Measurements from ENCODE around the gene PRR22. TPM values are rescaled to one million over a fixed set of nuclear protein-coding genes. Genes with fewer than 3 reads are reported as not detected.

The PRR22 gene
- total RNA-seq, 1 experiment from 2014 or later: 13.5 TPM

DNA sequence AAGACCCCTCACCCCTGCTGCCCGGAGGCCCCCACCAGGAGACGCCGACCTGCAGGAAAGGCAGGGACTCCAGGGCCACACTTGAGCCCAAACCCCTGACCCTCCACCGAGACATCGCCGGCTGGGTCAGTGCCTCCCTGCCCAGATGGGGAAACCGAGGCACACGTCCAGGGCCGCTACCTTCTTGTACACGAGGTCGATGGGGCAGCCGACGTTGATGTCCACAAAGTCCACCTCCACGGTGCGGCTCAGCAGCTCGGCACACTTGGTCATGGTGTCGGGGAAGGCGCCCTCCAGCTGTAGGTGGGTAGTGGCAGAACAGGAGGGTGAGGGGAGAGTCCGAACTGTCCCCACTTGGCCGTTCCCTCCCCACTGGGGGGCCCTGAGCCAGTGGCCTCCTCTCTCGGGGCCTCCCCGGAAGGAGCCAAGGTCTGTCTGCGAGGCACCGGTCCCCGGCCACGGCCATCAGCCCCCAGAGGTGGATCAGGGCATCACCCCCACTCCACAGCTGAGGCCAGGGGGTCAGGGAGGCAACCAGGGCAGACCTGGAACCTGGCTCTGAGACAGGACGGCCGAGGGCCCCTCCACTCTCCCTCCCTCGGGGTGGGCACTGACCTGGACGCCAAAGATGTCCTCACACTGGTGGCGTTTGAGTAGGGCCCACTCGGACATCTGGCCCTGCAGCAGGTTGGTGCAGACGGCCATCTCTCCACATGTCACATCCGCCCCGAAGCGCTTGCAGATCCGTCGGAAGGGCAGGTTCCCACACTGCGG, 3.0 kb upstream of the PRR22 start:
- Histone ChIP-seq H4K20me1 (ENCODE audit: insufficient read depth) (no peaks in the 10 kb centered on the region; the same call in 1 of the 2 replicates), H3K27me3 (ENCODE audit: insufficient read depth, low read length) (no peaks in the 10 kb centered on the region), H2AFZ (ENCODE audit: low read depth, low read length, poor library complexity, severe bottlenecking) (no peak overlapping the region), H3K9ac (ENCODE audit: low read length) (no peak overlapping the region), H3K27ac (ENCODE audit: low read depth, low read length) (no peak overlapping the region), H3K9me3 (ENCODE audit: control insufficient read depth in 1 of 2, insufficient read depth in 1 of 2, low read depth in 1 of 2, low read length in 2 of 2) (no peaks in the 10 kb centered on the region), H3K79me2 (ENCODE audit: insufficient read depth, low read length) (peaks cover 26% of the 10 kb centered on the region), H3K4me1 (ENCODE audit: control insufficient read depth in 1 of 2, insufficient read depth in 2 of 2, low read length in 2 of 2) (peaks cover 6 to 13% of the 10 kb centered on the region in 2 experiments; a peak in 3 of 4 replicates), H3K4me3 (replicated peaks in 1 of 2; ENCODE audit: low read depth in 1 of 2, low read length in 2 of 2) (no peak overlapping the region), H3K36me3 (ENCODE audit: control insufficient read depth in 1 of 2, insufficient read depth in 2 of 2, low read length in 2 of 2) (peaks cover 37 to 56% of the 10 kb centered on the region in 2 experiments; a peak in 3 of 4 replicates), H3K4me2 (ENCODE audit: low read length) (no peak overlapping the region), H3K9me2 (ENCODE audit: insufficient read depth) (no peaks in the 10 kb centered on the region)
- intact Hi-C loops (cut with micrococcal nuclease): no loop called here
- no peak for TF ChIP-seq EZH2phosphoT487 (IDR thresholded peaks at IDR 0.05; ENCODE audit: borderline replicate concordance)
- TF ChIP-seq CTCF (IDR thresholded peaks at IDR 0.05 in 2 of 3, conservative IDR thresholded peaks at IDR 0.05 in 1 of 3; ENCODE audit: borderline replicate concordance in 1 of 3, insufficient read depth in 1 of 3, low read depth in 2 of 3, low read length in 2 of 3): no peak
- TF ChIP-seq SIN3A (IDR thresholded peaks at IDR 0.05; ENCODE audit: low read depth): no peak
- TF ChIP-seq RAD21 (IDR thresholded peaks at IDR 0.05; ENCODE audit: low read depth): no peak
- TF ChIP-seq REST (IDR thresholded peaks at IDR 0.05; ENCODE audit: low read depth): no peak
- TF ChIP-seq SRF (IDR thresholded peaks at IDR 0.05; ENCODE audit: low read depth): no peak
- no peak for TF ChIP-seq SP1 (IDR thresholded peaks at IDR 0.05; ENCODE audit: low read depth)
- TF ChIP-seq, protein P1, sequence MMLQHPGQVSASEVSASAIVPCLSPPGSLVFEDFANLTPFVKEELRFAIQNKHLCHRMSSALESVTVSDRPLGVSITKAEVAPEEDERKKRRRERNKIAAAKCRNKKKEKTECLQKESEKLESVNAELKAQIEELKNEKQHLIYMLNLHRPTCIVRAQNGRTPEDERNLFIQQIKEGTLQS (IDR thresholded peaks at IDR 0.05): no peak
- no peak for TF ChIP-seq POLR2AphosphoS5 (IDR thresholded peaks at IDR 0.05; ENCODE audit: low read depth, low read length)
- TF ChIP-seq JUND (IDR thresholded peaks at IDR 0.05): no peak
- TF ChIP-seq ZNF274 (IDR thresholded peaks at IDR 0.05; ENCODE audit: low read depth, low read length): no peak
- TF ChIP-seq EGR1 (IDR thresholded peaks at IDR 0.05; ENCODE audit: low read depth): no peak
- no peak for TF ChIP-seq CEBPB (IDR thresholded peaks at IDR 0.05; ENCODE audit: low read depth)
- no peak for TF ChIP-seq FOSL1 (IDR thresholded peaks at IDR 0.05; ENCODE audit: low read depth)
- no peak for TF ChIP-seq YY1 (IDR thresholded peaks at IDR 0.05; ENCODE audit: extremely low read depth, insufficient replicate concordance, low read depth, low read length)
- no peak for TF ChIP-seq CBX3 (IDR thresholded peaks at IDR 0.05; ENCODE audit: low read depth)
- ChIA-PET RAD21 (ENCODE audit: low non-redundant PET in 1 of 2, low total read pairs in 2 of 2, uncharacterized antibody in 2 of 2, unreplicated experiment in 2 of 2) (no interaction called here), POLR2A (no interaction called here), CTCF (no interaction called here)
- no peak for DNase-seq (ENCODE audit: low read depth, low spot score)
- no TSS peak for BruUV-seq (replicated peaks)
- ATAC-seq: no peak

All from HCT116 (cell line).